SK-N-SH (cell line): ENCODE data around the gene FTO. TPM values are rescaled to one million over a fixed set of nuclear protein-coding genes. Genes with fewer than 3 reads are reported as not detected.

Experiments used
- CTCF ChIA-PET: fragments of 300-600, 350-600 bp; formaldehyde crosslinking; extraction: SDS; loops from one replicate; lab custom pipeline; 2021; lab: Yijun Ruan, JAX
- POLR2A ChIA-PET: fragments of 350-600 bp; sonication (Branson Sonifier 250); formaldehyde crosslinking; extraction: SDS; loops from one replicate; lab custom pipeline; 2020; ENCODE audit warnings: antibody characterized with exemption, inconsistent platforms; lab: Yijun Ruan, JAX
- DNase-seq: peaks from one replicate; pipeline ENCODE4 v3.0.0; 2012
- H2AFZ ChIP-seq: fragments of 200-600 bp; sonication (generic); 2 replicates; pipeline ENCODE4 v1.8.1; 2016; ENCODE audit warnings: antibody characterized with exemption, mild to moderate bottlenecking, low read depth
- H3F3A ChIP-seq: fragments of 200-600 bp; sonication (generic); replicated peaks from 2 replicates; pipeline ENCODE3; 2016; ENCODE audit warnings: antibody characterized with exemption, mild to moderate bottlenecking; ENCODE audit not compliant: insufficient read depth
- H3K27ac ChIP-seq, 2 experiments: fragments of 200-500 bp in 1 of 2; fragments of 200-600 bp in 1 of 2; sonication (Bioruptor generic) in 1 of 2; sonication (generic), shearing (Covaris generic) in 1 of 2; 2 replicates each; pipeline versions ENCODE4 v1.5.1 to v1.6.1; 2014 to 2016; ENCODE audit warnings: low read depth in 2 of 2, inconsistent platforms in 1 of 2, low read length in 1 of 2, mild to moderate bottlenecking in 1 of 2, mixed read lengths in 1 of 2
- H3K27me3 ChIP-seq: fragments of 200-600 bp; sonication (generic), shearing (Covaris generic); 2 replicates; pipeline ENCODE4 v1.6.1; 2016; ENCODE audit warnings: mixed run types; ENCODE audit not compliant: insufficient read depth
- H3K36me3 ChIP-seq, 2 experiments: fragments of 200-500 bp in 1 of 2; fragments of 200-600 bp in 1 of 2; sonication (Bioruptor generic) in 1 of 2; sonication (generic) in 1 of 2; replicated peaks in 1 of 2; 2 replicates each; pipeline versions ENCODE3 to v1.5.1; 2014 to 2016; ENCODE audit warnings: low read length in 1 of 2, mild to moderate bottlenecking in 1 of 2; ENCODE audit not compliant: insufficient read depth in 2 of 2, control insufficient read depth in 1 of 2
- H3K4me1 ChIP-seq, 2 experiments: fragments of 200-500 bp in 1 of 2; fragments of 200-600 bp in 1 of 2; sonication (Bioruptor generic) in 1 of 2; sonication (generic), shearing (Covaris generic) in 1 of 2; 2 replicates each; pipeline versions ENCODE4 v1.5.1 to v1.6.1; 2014 to 2016; ENCODE audit warnings: low read depth in 1 of 2, low read length in 1 of 2, mixed run types in 1 of 2; ENCODE audit not compliant: insufficient read depth in 2 of 2, control insufficient read depth in 1 of 2
- H3K4me2 ChIP-seq: fragments of 200-600 bp; sonication (generic), shearing (Covaris generic); 2 replicates; pipeline ENCODE4 v1.6.1; 2017; ENCODE audit warnings: mixed run types
- H3K4me3 ChIP-seq, 2 experiments: fragments of 200-500 bp in 1 of 2; fragments of 200-600 bp in 1 of 2; sonication (Bioruptor generic) in 1 of 2; sonication (generic), shearing (Covaris generic) in 1 of 2; 2 replicates each; pipeline versions ENCODE4 v1.5.1 to v1.8.1; 2014 to 2016; ENCODE audit warnings: low read depth in 2 of 2, inconsistent platforms in 1 of 2, low read length in 1 of 2, mild to moderate bottlenecking in 1 of 2, mixed read lengths in 1 of 2, moderate library complexity in 1 of 2
- H3K79me2 ChIP-seq: fragments of 200-600 bp; sonication (generic); 2 replicates; pipeline ENCODE4 v1.8.1; 2017; ENCODE audit warnings: mild to moderate bottlenecking; ENCODE audit not compliant: insufficient read depth
- H3K9ac ChIP-seq: fragments of 200-600 bp; sonication (generic); 2 replicates; pipeline ENCODE4 v1.6.1; 2017; ENCODE audit warnings: mixed run types
- H3K9me2 ChIP-seq: fragments of 200-600 bp; sonication (generic); 2 replicates; pipeline ENCODE4 v1.6.1; 2017; ENCODE audit warnings: mixed run types
- H3K9me3 ChIP-seq: fragments of 200-600 bp; sonication (generic); 2 replicates; pipeline ENCODE4 v1.6.1; 2017; ENCODE audit warnings: mixed run types, mild to moderate bottlenecking, moderate library complexity
- H4K20me1 ChIP-seq: fragments of 200-600 bp; sonication (generic); 2 replicates; pipeline ENCODE4 v1.6.1; 2017; ENCODE audit warnings: mild to moderate bottlenecking, mixed run types; ENCODE audit not compliant: insufficient read depth
- CTCF ChIP-seq: fragments of 200-600 bp; sonication (generic); IDR thresholded peaks from 2 replicates; pipeline ENCODE4 v1.6.1; 2017; ENCODE audit warnings: antibody characterized with exemption, mild to moderate bottlenecking, moderate library complexity
- ELF1 ChIP-seq: IDR thresholded peaks from 2 replicates; pipeline ENCODE4 v1.4.0; 2012
- EP300 ChIP-seq, 2 experiments: IDR thresholded peaks; 2 replicates each; pipeline versions ENCODE4 v1.4.0 to v1.6.1; 2012; ENCODE audit warnings: borderline replicate concordance in 1 of 2, low read depth in 1 of 2, low read length in 1 of 2
- EZH2phosphoT487 ChIP-seq: fragments of 200-600 bp; sonication (generic); IDR thresholded peaks from 2 replicates; pipeline ENCODE4 v1.6.1; 2017; ENCODE audit warnings: low read depth, mixed run types, mild to moderate bottlenecking, antibody characterized with exemption, moderate library complexity, borderline replicate concordance
- FOSL2 ChIP-seq: IDR thresholded peaks from 2 replicates; pipeline ENCODE4 v1.4.0; 2012; ENCODE audit warnings: low read depth, mild to moderate bottlenecking, moderate library complexity, borderline replicate concordance
- FOXJ3 ChIP-seq: sonication (generic); formaldehyde crosslinking; IDR thresholded peaks from 2 replicates; pipeline ENCODE4 v1.5.1; 2020; ENCODE audit warnings: mild to moderate bottlenecking, missing genetic modification reagents
- FOXM1 ChIP-seq: IDR thresholded peaks from 2 replicates; pipeline ENCODE4 v1.4.0; 2012; ENCODE audit warnings: low read depth, mild to moderate bottlenecking
- GABPA ChIP-seq: IDR thresholded peaks from 2 replicates; pipeline ENCODE4 v1.4.0; 2012; ENCODE audit warnings: low read depth, mild to moderate bottlenecking
- GATA2 ChIP-seq: sonication (generic); formaldehyde crosslinking; IDR thresholded peaks from 2 replicates; pipeline ENCODE4 v1.5.0; 2020; ENCODE audit warnings: mild to moderate bottlenecking, missing genetic modification reagents
- IRF3 ChIP-seq: fragments of 150-350 bp; IDR thresholded peaks from 2 replicates; pipeline ENCODE4 v1.6.1; 2016; ENCODE audit warnings: mild to moderate bottlenecking, low read depth, low read length
- JUND ChIP-seq: IDR thresholded peaks from 2 replicates; pipeline ENCODE4 v1.4.0; 2012
- MXI1 ChIP-seq: IDR thresholded peaks from 2 replicates; pipeline ENCODE4 v1.6.1; 2012; ENCODE audit warnings: mild to moderate bottlenecking, low read depth, low read length, improper control_type of control experiment
- NRF1 ChIP-seq: IDR thresholded peaks from 2 replicates; pipeline ENCODE4 v1.6.1; 2012; ENCODE audit warnings: low read depth, mild to moderate bottlenecking, low read length
- POLR2AphosphoS5 ChIP-seq: IDR thresholded peaks from 2 replicates; pipeline ENCODE4 v1.6.1; 2012; ENCODE audit warnings: low read depth, low read length
- RAD21 ChIP-seq: IDR thresholded peaks from 2 replicates; pipeline ENCODE4 v1.6.1; 2012; ENCODE audit warnings: mild to moderate bottlenecking, low read length
- SIN3A ChIP-seq: IDR thresholded peaks from 2 replicates; pipeline ENCODE4 v1.6.1; 2012; ENCODE audit warnings: low read depth, mild to moderate bottlenecking, low read length, moderate library complexity, borderline replicate concordance
- TCF12 ChIP-seq: IDR thresholded peaks from 2 replicates; pipeline ENCODE4 v1.4.0; 2012
- USF2 ChIP-seq: fragments of 150-350 bp; IDR thresholded peaks from 2 replicates; pipeline ENCODE4 v1.6.1; 2017; ENCODE audit warnings: antibody characterized with exemption, low read length, low read depth, borderline replicate concordance
- WGBS: methylation state at CpG from one replicate; pipeline ENCODE4 v1.1.6; 2017; ENCODE audit warnings: low lambda C conversion rate; 5-methylcytosine and 5-hydroxymethylcytosine counted together
- polyA plus RNA-seq, 3 experiments: library from polyadenylated mRNA; depleted of rRNA; stranded (reverse); fragments of >200 nt; gene quantifications; 2 replicates each; pipeline ENCODE4 v1.2.3, GENCODE V29; 2012
- TF ChIP-seq, protein P1 (sequence below): IDR thresholded peaks from 2 replicates; pipeline ENCODE4 v1.4.0; 2012; ENCODE audit warnings: low read depth, borderline replicate concordance
- TF ChIP-seq, protein P2 (sequence below): IDR thresholded peaks from 2 replicates; pipeline ENCODE4 v1.4.0; 2012; ENCODE audit warnings: low read depth

Gene FTO
- polyA plus RNA-seq, 1 of the 3 experiments (the other 2 are of a cell fraction) = 41.2 TPM

- Histone ChIP-seq H3K4me3 (no peak overlapping the region), H3K4me2 (no peak overlapping the region), H4K20me1 (no peaks in the 10 kb centered on the region), H3F3A (peaks cover 8% of the 10 kb centered on the region), H3K36me3 (no peaks in the 10 kb centered on the region), H3K9me3 (no peaks in the 10 kb centered on the region), H3K27ac (no peak overlapping the region), H3K9me2 (no peaks in the 10 kb centered on the region), H3K79me2 (no peaks in the 10 kb centered on the region), H3K9ac (no peak overlapping the region), H3K27me3 (no peaks in the 10 kb centered on the region), H3K4me1 (peaks cover 5 to 29% of the 10 kb centered on the region in 2 experiments; a peak in 3 of 4 replicates), H2AFZ (no peak overlapping the region)
- no peak for TF ChIP-seq GATA2 (CRISPR knock-in tag)
- no peak for TF ChIP-seq MXI1
- TF ChIP-seq, protein P1, sequence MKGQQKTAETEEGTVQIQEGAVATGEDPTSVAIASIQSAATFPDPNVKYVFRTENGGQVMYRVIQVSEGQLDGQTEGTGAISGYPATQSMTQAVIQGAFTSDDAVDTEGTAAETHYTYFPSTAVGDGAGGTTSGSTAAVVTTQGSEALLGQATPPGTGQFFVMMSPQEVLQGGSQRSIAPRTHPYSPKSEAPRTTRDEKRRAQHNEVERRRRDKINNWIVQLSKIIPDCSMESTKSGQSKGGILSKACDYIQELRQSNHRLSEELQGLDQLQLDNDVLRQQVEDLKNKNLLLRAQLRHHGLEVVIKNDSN = no peak
- no peak for TF ChIP-seq ELF1
- TF ChIP-seq FOXJ3 (CRISPR knock-in tag) = no peak
- TF ChIP-seq FOXM1 = no peak
- no peak for TF ChIP-seq EZH2phosphoT487
- no peak for TF ChIP-seq JUND
- no peak for TF ChIP-seq RAD21
- no peak for TF ChIP-seq USF2
- no peak for TF ChIP-seq SIN3A
- no peak for TF ChIP-seq POLR2AphosphoS5
- TF ChIP-seq EP300 (IDR thresholded peaks at IDR 0.05; ENCODE audit: borderline replicate concordance in 1 of 2, low read depth in 1 of 2, low read length in 1 of 2) = no peak
- TF ChIP-seq CTCF = no peak
- TF ChIP-seq, protein P2, sequence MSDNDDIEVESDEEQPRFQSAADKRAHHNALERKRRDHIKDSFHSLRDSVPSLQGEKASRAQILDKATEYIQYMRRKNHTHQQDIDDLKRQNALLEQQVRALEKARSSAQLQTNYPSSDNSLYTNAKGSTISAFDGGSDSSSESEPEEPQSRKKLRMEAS = no peak
- TF ChIP-seq NRF1 = no peak
- TF ChIP-seq GABPA = no peak
- no peak for TF ChIP-seq FOSL2
- no peak for TF ChIP-seq TCF12
- no peak for TF ChIP-seq IRF3
- ChIA-PET CTCF (interaction anchor here (1.1 kb wide), 1 partner anchor 419 kb away, joined by 4 read pairs; no protein-coding TSS in a partner anchor), POLR2A (no interaction called here)
- 98% methylated on average over 3 of the region's 3 CpGs for WGBS
- no peak for DNase-seq
Observed at GRCh38 chr16:54056921-54057320, 353.0 kb downstream of the FTO start.
